PC-9 (cell line): ENCODE data around the gene TBC1D16.

ENCODE experiments used
- CTCF ChIP-seq: fragments of 200-600 bp; sonication (generic); conservative IDR thresholded peaks from 2 replicates; pipeline ENCODE4 v1.6.1; 2017; ENCODE audit warnings: mixed run types, antibody characterized with exemption, mild to moderate bottlenecking, moderate library complexity
- EZH2 ChIP-seq: fragments of 200-600 bp; sonication (generic); IDR thresholded peaks from 2 replicates; pipeline ENCODE4 v1.8.0; 2017; ENCODE audit warnings: antibody characterized with exemption, low read depth

GRCh38 chr17:79892457-79893241 is 143.0 kb downstream of the TBC1D16 start:
- TF ChIP-seq CTCF (no peak), EZH2 (no peak)
